Transverse colon (tissue), 4 donors: ENCODE measurements around the gene FILIP1L.

ENCODE experiments used
- CTCF ChIP-seq, 5 experiments: fragments of 200-600 bp in 3 of 5; fragments of 450-650 bp in 2 of 5; sonication (generic) in 3 of 5; IDR thresholded peaks; 1 replicate in 2 of 5; 2 replicates in 3 of 5; pipeline ENCODE4 v1.5.1; 2016 to 2017; ENCODE audit warnings: antibody characterized with exemption in 5 of 5, inconsistent platforms in 3 of 5, mild to moderate bottlenecking in 2 of 5, moderate library complexity in 1 of 5
- POLR2AphosphoS5 ChIP-seq, 3 donors: sonication (generic); formaldehyde crosslinking; IDR thresholded peaks; one replicate each; pipeline ENCODE4 v1.6.1; 2016; ENCODE audit warnings: antibody characterized with exemption in 3 of 3

GRCh38 chr3:99972380-99973104 lies 141.8 kb downstream of the FILIP1L start:
- TF ChIP-seq POLR2AphosphoS5 (IDR thresholded peaks at IDR 0.05) (no peak), CTCF (IDR thresholded peaks at IDR 0.05) (no peak)
